ENCODE measurements around the gene PRKN. TPM values are rescaled to one million over a fixed set of nuclear protein-coding genes. Genes with fewer than 3 reads are reported as not detected.
"Not testable (repeated sequence)": the region's sequence is repeated elsewhere in the genome, so short reads cannot be mapped to it uniquely, and the experiment has no call there.

The PRKN gene
- total RNA-seq, 2 experiments from 2014 or later: not detected

GRCh38 chr6:162395181-162395580 is 332.4 kb downstream of the PRKN start:
- no peaks in the 10 kb centered on the region for H3K36me3 Mint-ChIP-seq
- no peaks in the 10 kb centered on the region for H3K9me3 Mint-ChIP-seq (ENCODE audit: low read depth)
- ATAC-seq (no peak), DNase-seq (no peak)
- no peaks in the 10 kb centered on the region for H3K27me3 Mint-ChIP-seq
- no peak overlapping the region for H3K27ac Mint-ChIP-seq
- no peaks in the 10 kb centered on the region for H3K4me1 Mint-ChIP-seq
- no peak overlapping the region for H3K4me3 Mint-ChIP-seq
- CTCF ChIA-PET: no interaction called here

GRCh38 chr6:162390961-162391811 is 336.4 kb downstream of the PRKN start:
- ATAC-seq; H3K27ac Mint-ChIP-seq; DNase-seq; H3K4me1 Mint-ChIP-seq; H3K4me3 Mint-ChIP-seq; H3K9me3 Mint-ChIP-seq (ENCODE audit: low read depth); CTCF ChIA-PET; H3K27me3 Mint-ChIP-seq; H3K36me3 Mint-ChIP-seq: not testable (repeated sequence)

- no peaks in the 10 kb centered on the region for H3K4me1 Mint-ChIP-seq
- no peak for DNase-seq
- no peak overlapping the region for H3K27ac Mint-ChIP-seq
- H3K27me3 Mint-ChIP-seq: no peaks in the 10 kb centered on the region
- H3K36me3 Mint-ChIP-seq: no peaks in the 10 kb centered on the region
- H3K9me3 Mint-ChIP-seq (ENCODE audit: low read depth): no peaks in the 10 kb centered on the region
- no peak overlapping the region for H3K4me3 Mint-ChIP-seq
- CTCF ChIA-PET: interaction anchor here (0.7 kb wide), 1 partner anchor 31 kb away, joined by 3 read pairs; no protein-coding TSS in a partner anchor
- ATAC-seq: no peak
These were observed 338.1 kb downstream of the PRKN start for GRCh38 chr6:162389343-162390085.

- Mint-ChIP-seq H3K36me3 (no peaks in the 10 kb centered on the region), H3K4me3 (no peak overlapping the region), H3K9me3 (ENCODE audit: low read depth) (no peaks in the 10 kb centered on the region), H3K27ac (no peak overlapping the region), H3K27me3 (no peaks in the 10 kb centered on the region), H3K4me1 (no peaks in the 10 kb centered on the region)
- CTCF ChIA-PET: no interaction called here
- no peak for DNase-seq
- no peak for ATAC-seq
These were observed 339.2 kb downstream of the PRKN start for GRCh38 chr6:162388383-162388777.

GRCh38 chr6:162387718-162388382 is 339.7 kb downstream of the PRKN start:
- CTCF ChIA-PET: no interaction called here
- no peak for DNase-seq
- H3K4me1 Mint-ChIP-seq: no peaks in the 10 kb centered on the region
- no peaks in the 10 kb centered on the region for H3K36me3 Mint-ChIP-seq
- peaks cover 1% of the 10 kb centered on the region for H3K9me3 Mint-ChIP-seq (ENCODE audit: low read depth)
- ATAC-seq: no peak
- H3K27ac Mint-ChIP-seq: no peak overlapping the region
- H3K27me3 Mint-ChIP-seq: no peaks in the 10 kb centered on the region
- no peak overlapping the region for H3K4me3 Mint-ChIP-seq

GRCh38 chr6:162385980-162386379 is 341.6 kb downstream of the PRKN start:
- Mint-ChIP-seq H3K4me3 (no peak overlapping the region), H3K27ac (no peak overlapping the region), H3K36me3 (no peaks in the 10 kb centered on the region), H3K9me3 (ENCODE audit: low read depth) (peaks cover 3% of the 10 kb centered on the region), H3K27me3 (no peaks in the 10 kb centered on the region), H3K4me1 (no peaks in the 10 kb centered on the region)
- ATAC-seq (no peak), DNase-seq (no peak)
- CTCF ChIA-PET: no interaction called here

- ATAC-seq (no peak), DNase-seq (no peak)
- CTCF ChIA-PET: no interaction called here
- Mint-ChIP-seq H3K9me3 (ENCODE audit: low read depth) (peaks cover 5% of the 10 kb centered on the region), H3K4me3 (no peak overlapping the region), H3K36me3 (no peaks in the 10 kb centered on the region), H3K27me3 (no peaks in the 10 kb centered on the region), H3K4me1 (no peaks in the 10 kb centered on the region), H3K27ac (no peak overlapping the region)
These were observed 347.7 kb downstream of the PRKN start for GRCh38 chr6:162379757-162380409.

- Mint-ChIP-seq H3K4me3 (no peak overlapping the region), H3K27ac (no peak overlapping the region), H3K9me3 (ENCODE audit: low read depth) (peaks cover 3% of the 10 kb centered on the region)
These were observed 349.8 kb downstream of the PRKN start for GRCh38 chr6:162377735-162378134.

GRCh38 chr6:162373868-162374267 is 353.7 kb downstream of the PRKN start:
- no peak for DNase-seq
- CTCF ChIA-PET: no interaction called here
- H3K4me1 Mint-ChIP-seq: no peaks in the 10 kb centered on the region
- no peaks in the 10 kb centered on the region for H3K9me3 Mint-ChIP-seq (ENCODE audit: low read depth)
- no peaks in the 10 kb centered on the region for H3K36me3 Mint-ChIP-seq
- H3K27me3 Mint-ChIP-seq: no peaks in the 10 kb centered on the region
- no peak overlapping the region for H3K4me3 Mint-ChIP-seq
- no peak for ATAC-seq
- no peak overlapping the region for H3K27ac Mint-ChIP-seq

More at GRCh38 chr6:162377735-162378134, 349.8 kb downstream of the PRKN start:
- DNase-seq (no peak), ATAC-seq (no peak)
- CTCF ChIA-PET: no interaction called here
- Mint-ChIP-seq H3K27me3 (no peaks in the 10 kb centered on the region), H3K36me3 (no peaks in the 10 kb centered on the region), H3K4me1 (no peaks in the 10 kb centered on the region)

- H3K9me3 Mint-ChIP-seq (ENCODE audit: low read depth): no peaks in the 10 kb centered on the region
- no peaks in the 10 kb centered on the region for H3K4me1 Mint-ChIP-seq
- DNase-seq (no peak), ATAC-seq (no peak)
- CTCF ChIA-PET: no interaction called here
- H3K27me3 Mint-ChIP-seq: no peaks in the 10 kb centered on the region
- H3K36me3 Mint-ChIP-seq: no peaks in the 10 kb centered on the region
- H3K27ac Mint-ChIP-seq: no peak overlapping the region
- H3K4me3 Mint-ChIP-seq: no peak overlapping the region
These were observed 354.4 kb downstream of the PRKN start for GRCh38 chr6:162373192-162373591.

GRCh38 chr6:162372106-162372505 is 355.5 kb downstream of the PRKN start:
- ATAC-seq: no peak
- no peaks in the 10 kb centered on the region for H3K36me3 Mint-ChIP-seq
- no peak overlapping the region for H3K4me3 Mint-ChIP-seq
- H3K27ac Mint-ChIP-seq: no peak overlapping the region
- CTCF ChIA-PET: no interaction called here
- H3K9me3 Mint-ChIP-seq (ENCODE audit: low read depth): no peaks in the 10 kb centered on the region
- H3K4me1 Mint-ChIP-seq: no peaks in the 10 kb centered on the region
- no peaks in the 10 kb centered on the region for H3K27me3 Mint-ChIP-seq
- no peak for DNase-seq

- Mint-ChIP-seq H3K27ac (no peak overlapping the region), H3K27me3 (no peaks in the 10 kb centered on the region), H3K9me3 (ENCODE audit: low read depth) (no peaks in the 10 kb centered on the region), H3K4me3 (no peak overlapping the region), H3K4me1 (no peaks in the 10 kb centered on the region), H3K36me3 (no peaks in the 10 kb centered on the region)
- DNase-seq: no peak
- CTCF ChIA-PET: no interaction called here
- ATAC-seq: no peak
These were observed 356.4 kb downstream of the PRKN start for GRCh38 chr6:162371121-162371520.

- DNase-seq (no peak), ATAC-seq (no peak)
- Mint-ChIP-seq H3K4me3 (no peak overlapping the region), H3K9me3 (ENCODE audit: low read depth) (no peaks in the 10 kb centered on the region), H3K36me3 (no peaks in the 10 kb centered on the region), H3K27me3 (no peaks in the 10 kb centered on the region), H3K4me1 (no peaks in the 10 kb centered on the region), H3K27ac (no peak overlapping the region)
- CTCF ChIA-PET: no interaction called here
These were observed 358.5 kb downstream of the PRKN start for GRCh38 chr6:162369091-162369490.
